HL-60 (cell line): ENCODE measurements around the gene TFR2.

Experiments used
- DNase-seq, 2 experiments: peaks; one replicate each; pipeline ENCODE4 v3.0.0-alpha.2; 2010 to 2020; ENCODE audit warnings: low read depth in 1 of 2, low spot score in 1 of 2
- H3K27ac ChIP-seq: fragments of 250-450 bp; sonication (Bioruptor Pico); replicated peaks from 2 replicates; pipeline ENCODE4 v1.5.1; 2020; ENCODE audit warnings: mild to moderate bottlenecking, moderate library complexity
- H3K27me3 ChIP-seq: fragments of 250-450 bp; sonication (Bioruptor Pico); 2 replicates; pipeline ENCODE4 v1.5.1; 2021; ENCODE audit warnings: mild to moderate bottlenecking, moderate library complexity; ENCODE audit not compliant: insufficient read depth, poor library complexity, severe bottlenecking
- H3K4me3 ChIP-seq: replicated peaks from 2 replicates; pipeline ENCODE4 v1.5.1; 2011; ENCODE audit warnings: mild to moderate bottlenecking, control low read depth, low read length; ENCODE audit not compliant: insufficient read depth
- CTCF ChIP-seq: IDR thresholded peaks from one replicate; pipeline ENCODE4 v1.5.1; 2011; ENCODE audit warnings: low read length, control low read depth, inconsistent platforms; ENCODE audit not compliant: insufficient read depth
- GABPA ChIP-seq: IDR thresholded peaks from 2 replicates; pipeline ENCODE4 v1.6.1; 2012; ENCODE audit warnings: low read depth
- POLR2AphosphoS5 ChIP-seq: IDR thresholded peaks from 2 replicates; pipeline ENCODE4 v1.6.1; 2012; ENCODE audit warnings: low read depth
- REST ChIP-seq: IDR thresholded peaks from 2 replicates; pipeline ENCODE4 v1.6.1; 2012; ENCODE audit warnings: low read depth; ENCODE audit not compliant: insufficient replicate concordance
- SPI1 ChIP-seq: IDR thresholded peaks from 2 replicates; pipeline ENCODE4 v1.6.1; 2012; ENCODE audit warnings: low read depth, mild to moderate bottlenecking, borderline replicate concordance

Gene TFR2

GRCh38 chr7:100687751-100688300, 46.5 kb upstream of the TFR2 start:
- DNase-seq = no peak

GRCh38 chr7:100687261-100687660, 45.9 kb upstream of the TFR2 start:
- no peak for TF ChIP-seq POLR2AphosphoS5
- no peak for TF ChIP-seq CTCF
- TF ChIP-seq REST = no peak
- no peak for TF ChIP-seq GABPA
- no peak for TF ChIP-seq SPI1
- no peak overlapping the region for H3K4me3 ChIP-seq
- H3K27me3 ChIP-seq = no peaks in the 10 kb centered on the region
- DNase-seq = no peak
- no peak overlapping the region for H3K27ac ChIP-seq

More at GRCh38 chr7:100687751-100688300, 46.5 kb upstream of the TFR2 start:
- Histone ChIP-seq H3K27me3 (no peaks in the 10 kb centered on the region), H3K4me3 (no peak overlapping the region), H3K27ac (no peak overlapping the region)
- TF ChIP-seq REST = no peak
- no peak for TF ChIP-seq POLR2AphosphoS5
- no peak for TF ChIP-seq GABPA
- TF ChIP-seq SPI1 = no peak
- no peak for TF ChIP-seq CTCF

- no peak for DNase-seq
- Histone ChIP-seq H3K27me3 (no peaks in the 10 kb centered on the region), H3K27ac (no peak overlapping the region), H3K4me3 (no peak overlapping the region)
- TF ChIP-seq CTCF = no peak
- no peak for TF ChIP-seq REST
- no peak for TF ChIP-seq SPI1
- no peak for TF ChIP-seq POLR2AphosphoS5
- no peak for TF ChIP-seq GABPA
Measured at GRCh38 chr7:100686822-100687211, 45.5 kb upstream of the TFR2 start.
